HEK293 (cell line): ENCODE data around the gene VWC2L.

ENCODE experiments used
- ZBTB7A ChIP-seq: fragments of 450-650 bp; formaldehyde crosslinking; IDR thresholded peaks from 2 replicates; pipeline ENCODE4 v1.5.1; 2016; ENCODE audit warnings: low read depth, missing biosample characterization, missing genetic modification characterization
- ZNF121 ChIP-seq: fragments of 450-650 bp; formaldehyde crosslinking; IDR thresholded peaks from 2 replicates; pipeline ENCODE4 v1.5.1; 2016; ENCODE audit warnings: missing biosample characterization, missing genetic modification characterization
- ZNF544 ChIP-seq: fragments of 450-650 bp; formaldehyde crosslinking; IDR thresholded peaks from 2 replicates; pipeline ENCODE4 v1.5.0; 2017; ENCODE audit warnings: missing biosample characterization, missing genetic modification characterization
- ZNF658 ChIP-seq: fragments of 450-650 bp; formaldehyde crosslinking; IDR thresholded peaks from 2 replicates; pipeline ENCODE4; 2016; ENCODE audit warnings: missing biosample characterization, missing genetic modification characterization
- ZNF701 ChIP-seq: fragments of 450-650 bp; formaldehyde crosslinking; IDR thresholded peaks from 2 replicates; pipeline ENCODE4 v1.5.1; 2016; ENCODE audit warnings: missing biosample characterization, missing genetic modification characterization
- TF ChIP-seq, protein P1 (sequence below): IDR thresholded peaks from 2 replicates; pipeline ENCODE4 v1.6.1; 2011; ENCODE audit warnings: mild to moderate bottlenecking, low read depth, low read length, borderline replicate concordance
- TF ChIP-seq, protein P2 (sequence below): fragments of 450-650 bp; formaldehyde crosslinking; IDR thresholded peaks from 2 replicates; pipeline ENCODE4 v1.5.1; 2016; ENCODE audit warnings: missing biosample characterization, missing genetic modification characterization, borderline replicate concordance
- TF ChIP-seq, protein P3 (sequence below): fragments of 450-650 bp; formaldehyde crosslinking; IDR thresholded peaks from 2 replicates; pipeline ENCODE4 v1.5.1; 2016; ENCODE audit warnings: missing biosample characterization, missing genetic modification characterization

DNA sequence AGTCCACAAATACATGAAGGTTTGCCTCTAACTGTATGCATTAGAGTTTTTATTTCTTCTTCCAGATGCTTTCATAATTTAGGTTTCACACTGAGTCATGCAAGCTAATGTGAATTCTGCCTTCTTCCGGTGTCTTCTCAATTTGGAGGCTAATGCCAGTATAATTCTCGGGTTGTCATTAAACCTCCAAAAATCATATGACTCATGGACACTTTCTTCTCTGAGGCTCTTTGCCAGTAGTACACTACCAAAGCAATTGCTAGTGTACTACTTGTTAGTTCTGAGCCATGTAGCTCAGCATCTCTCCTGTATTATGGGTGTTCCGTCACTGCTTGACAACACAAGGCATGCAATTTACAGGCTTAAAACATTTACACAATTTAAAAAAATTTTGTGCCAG lies 137.1 kb downstream of the VWC2L start:
- TF ChIP-seq, protein P1, sequence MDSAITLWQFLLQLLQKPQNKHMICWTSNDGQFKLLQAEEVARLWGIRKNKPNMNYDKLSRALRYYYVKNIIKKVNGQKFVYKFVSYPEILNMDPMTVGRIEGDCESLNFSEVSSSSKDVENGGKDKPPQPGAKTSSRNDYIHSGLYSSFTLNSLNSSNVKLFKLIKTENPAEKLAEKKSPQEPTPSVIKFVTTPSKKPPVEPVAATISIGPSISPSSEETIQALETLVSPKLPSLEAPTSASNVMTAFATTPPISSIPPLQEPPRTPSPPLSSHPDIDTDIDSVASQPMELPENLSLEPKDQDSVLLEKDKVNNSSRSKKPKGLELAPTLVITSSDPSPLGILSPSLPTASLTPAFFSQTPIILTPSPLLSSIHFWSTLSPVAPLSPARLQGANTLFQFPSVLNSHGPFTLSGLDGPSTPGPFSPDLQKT = no peak
- TF ChIP-seq, protein P2, sequence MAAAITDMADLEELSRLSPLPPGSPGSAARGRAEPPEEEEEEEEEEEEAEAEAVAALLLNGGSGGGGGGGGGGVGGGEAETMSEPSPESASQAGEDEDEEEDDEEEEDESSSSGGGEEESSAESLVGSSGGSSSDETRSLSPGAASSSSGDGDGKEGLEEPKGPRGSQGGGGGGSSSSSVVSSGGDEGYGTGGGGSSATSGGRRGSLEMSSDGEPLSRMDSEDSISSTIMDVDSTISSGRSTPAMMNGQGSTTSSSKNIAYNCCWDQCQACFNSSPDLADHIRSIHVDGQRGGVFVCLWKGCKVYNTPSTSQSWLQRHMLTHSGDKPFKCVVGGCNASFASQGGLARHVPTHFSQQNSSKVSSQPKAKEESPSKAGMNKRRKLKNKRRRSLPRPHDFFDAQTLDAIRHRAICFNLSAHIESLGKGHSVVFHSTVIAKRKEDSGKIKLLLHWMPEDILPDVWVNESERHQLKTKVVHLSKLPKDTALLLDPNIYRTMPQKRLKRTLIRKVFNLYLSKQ (tag by site-specific recombination) = no peak
- TF ChIP-seq, protein P3, sequence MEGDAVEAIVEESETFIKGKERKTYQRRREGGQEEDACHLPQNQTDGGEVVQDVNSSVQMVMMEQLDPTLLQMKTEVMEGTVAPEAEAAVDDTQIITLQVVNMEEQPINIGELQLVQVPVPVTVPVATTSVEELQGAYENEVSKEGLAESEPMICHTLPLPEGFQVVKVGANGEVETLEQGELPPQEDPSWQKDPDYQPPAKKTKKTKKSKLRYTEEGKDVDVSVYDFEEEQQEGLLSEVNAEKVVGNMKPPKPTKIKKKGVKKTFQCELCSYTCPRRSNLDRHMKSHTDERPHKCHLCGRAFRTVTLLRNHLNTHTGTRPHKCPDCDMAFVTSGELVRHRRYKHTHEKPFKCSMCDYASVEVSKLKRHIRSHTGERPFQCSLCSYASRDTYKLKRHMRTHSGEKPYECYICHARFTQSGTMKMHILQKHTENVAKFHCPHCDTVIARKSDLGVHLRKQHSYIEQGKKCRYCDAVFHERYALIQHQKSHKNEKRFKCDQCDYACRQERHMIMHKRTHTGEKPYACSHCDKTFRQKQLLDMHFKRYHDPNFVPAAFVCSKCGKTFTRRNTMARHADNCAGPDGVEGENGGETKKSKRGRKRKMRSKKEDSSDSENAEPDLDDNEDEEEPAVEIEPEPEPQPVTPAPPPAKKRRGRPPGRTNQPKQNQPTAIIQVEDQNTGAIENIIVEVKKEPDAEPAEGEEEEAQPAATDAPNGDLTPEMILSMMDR (tag by site-specific recombination) = no peak
- TF ChIP-seq ZNF658 (tag by site-specific recombination) (no peak), ZNF121 (no peak), ZBTB7A (no peak), ZNF701 (tag by site-specific recombination) (no peak), ZNF544 (tag by site-specific recombination) (no peak)
